HCT116 (cell line): ENCODE measurements around the gene SND1.

Source experiments
- POLR2A ChIP-seq: IDR thresholded peaks from 2 replicates; pipeline ENCODE4 v1.7.0; 2011; ENCODE audit warnings: borderline replicate concordance; ENCODE audit not compliant: insufficient read depth, insufficient read length; ENCODE audit errors: extremely low read depth
- POLR2AphosphoS5 ChIP-seq: IDR thresholded peaks from 2 replicates; pipeline ENCODE4 v1.6.1; 2011; ENCODE audit warnings: mild to moderate bottlenecking, low read depth, low read length, moderate library complexity
- RAD21 ChIP-seq: IDR thresholded peaks from 2 replicates; pipeline ENCODE4 v1.6.1; 2012; ENCODE audit warnings: low read depth, mild to moderate bottlenecking
- SRF ChIP-seq: IDR thresholded peaks from 2 replicates; pipeline ENCODE4 v1.6.1; 2012; ENCODE audit warnings: low read depth
- YY1 ChIP-seq: IDR thresholded peaks from 2 replicates; pipeline ENCODE4 v1.6.1; 2011; ENCODE audit warnings: low read length, low read depth, moderate library complexity, mild to moderate bottlenecking; ENCODE audit not compliant: insufficient replicate concordance; ENCODE audit errors: extremely low read depth
- TF ChIP-seq, protein P1 (sequence below), 3 experiments: fragments of 200-600 bp in 1 of 3; sonication (generic) in 1 of 3; IDR thresholded peaks in 2 of 3; conservative IDR thresholded peaks in 1 of 3; 2 replicates each; pipeline ENCODE4 v1.5.1; 2012 to 2017; ENCODE audit warnings: low read depth in 2 of 3, low read length in 2 of 3, antibody characterized with exemption in 1 of 3, borderline replicate concordance in 1 of 3, control low read depth in 1 of 3, mild to moderate bottlenecking in 1 of 3, mixed read lengths in 1 of 3, mixed run types in 1 of 3, moderate library complexity in 1 of 3; ENCODE audit not compliant: insufficient read depth in 1 of 3
- TF ChIP-seq, protein P2 (sequence below): IDR thresholded peaks from 2 replicates; pipeline ENCODE4 v1.6.1; 2012
- TF ChIP-seq, protein P3 (sequence below): IDR thresholded peaks from 2 replicates; pipeline ENCODE4 v1.6.1; 2012; ENCODE audit warnings: low read depth

DNA sequence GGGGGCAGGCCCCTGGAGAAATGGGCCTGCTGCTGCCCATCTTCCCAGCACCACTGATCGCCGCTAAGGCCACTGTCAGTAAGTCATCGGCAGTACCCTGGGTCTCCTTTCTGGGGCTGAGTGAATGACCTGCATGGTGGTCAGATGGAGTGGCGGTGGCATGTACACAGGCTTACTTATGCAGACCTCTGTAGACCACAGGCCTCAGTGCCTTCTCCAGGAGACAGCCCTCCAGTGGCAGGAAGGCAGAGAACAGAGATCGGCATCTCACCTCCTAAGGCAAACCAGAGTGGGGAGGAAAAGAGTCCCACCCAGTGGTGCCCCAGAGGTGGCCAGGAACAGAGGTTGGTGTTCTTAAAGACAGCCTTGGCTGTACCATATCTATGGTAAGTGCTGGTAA, 402.0 kb downstream of the SND1 start:
- TF ChIP-seq YY1: no peak
- TF ChIP-seq, protein P1, sequence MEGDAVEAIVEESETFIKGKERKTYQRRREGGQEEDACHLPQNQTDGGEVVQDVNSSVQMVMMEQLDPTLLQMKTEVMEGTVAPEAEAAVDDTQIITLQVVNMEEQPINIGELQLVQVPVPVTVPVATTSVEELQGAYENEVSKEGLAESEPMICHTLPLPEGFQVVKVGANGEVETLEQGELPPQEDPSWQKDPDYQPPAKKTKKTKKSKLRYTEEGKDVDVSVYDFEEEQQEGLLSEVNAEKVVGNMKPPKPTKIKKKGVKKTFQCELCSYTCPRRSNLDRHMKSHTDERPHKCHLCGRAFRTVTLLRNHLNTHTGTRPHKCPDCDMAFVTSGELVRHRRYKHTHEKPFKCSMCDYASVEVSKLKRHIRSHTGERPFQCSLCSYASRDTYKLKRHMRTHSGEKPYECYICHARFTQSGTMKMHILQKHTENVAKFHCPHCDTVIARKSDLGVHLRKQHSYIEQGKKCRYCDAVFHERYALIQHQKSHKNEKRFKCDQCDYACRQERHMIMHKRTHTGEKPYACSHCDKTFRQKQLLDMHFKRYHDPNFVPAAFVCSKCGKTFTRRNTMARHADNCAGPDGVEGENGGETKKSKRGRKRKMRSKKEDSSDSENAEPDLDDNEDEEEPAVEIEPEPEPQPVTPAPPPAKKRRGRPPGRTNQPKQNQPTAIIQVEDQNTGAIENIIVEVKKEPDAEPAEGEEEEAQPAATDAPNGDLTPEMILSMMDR (IDR thresholded peaks at IDR 0.05 in 2 of 3, conservative IDR thresholded peaks at IDR 0.05 in 1 of 3; ENCODE audit: borderline replicate concordance in 1 of 3, insufficient read depth in 1 of 3, low read depth in 2 of 3, low read length in 2 of 3): no peak
- TF ChIP-seq POLR2A: no peak
- no peak for TF ChIP-seq SRF
- no peak for TF ChIP-seq POLR2AphosphoS5
- TF ChIP-seq, protein P2, sequence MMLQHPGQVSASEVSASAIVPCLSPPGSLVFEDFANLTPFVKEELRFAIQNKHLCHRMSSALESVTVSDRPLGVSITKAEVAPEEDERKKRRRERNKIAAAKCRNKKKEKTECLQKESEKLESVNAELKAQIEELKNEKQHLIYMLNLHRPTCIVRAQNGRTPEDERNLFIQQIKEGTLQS: no peak
- TF ChIP-seq, protein P3, sequence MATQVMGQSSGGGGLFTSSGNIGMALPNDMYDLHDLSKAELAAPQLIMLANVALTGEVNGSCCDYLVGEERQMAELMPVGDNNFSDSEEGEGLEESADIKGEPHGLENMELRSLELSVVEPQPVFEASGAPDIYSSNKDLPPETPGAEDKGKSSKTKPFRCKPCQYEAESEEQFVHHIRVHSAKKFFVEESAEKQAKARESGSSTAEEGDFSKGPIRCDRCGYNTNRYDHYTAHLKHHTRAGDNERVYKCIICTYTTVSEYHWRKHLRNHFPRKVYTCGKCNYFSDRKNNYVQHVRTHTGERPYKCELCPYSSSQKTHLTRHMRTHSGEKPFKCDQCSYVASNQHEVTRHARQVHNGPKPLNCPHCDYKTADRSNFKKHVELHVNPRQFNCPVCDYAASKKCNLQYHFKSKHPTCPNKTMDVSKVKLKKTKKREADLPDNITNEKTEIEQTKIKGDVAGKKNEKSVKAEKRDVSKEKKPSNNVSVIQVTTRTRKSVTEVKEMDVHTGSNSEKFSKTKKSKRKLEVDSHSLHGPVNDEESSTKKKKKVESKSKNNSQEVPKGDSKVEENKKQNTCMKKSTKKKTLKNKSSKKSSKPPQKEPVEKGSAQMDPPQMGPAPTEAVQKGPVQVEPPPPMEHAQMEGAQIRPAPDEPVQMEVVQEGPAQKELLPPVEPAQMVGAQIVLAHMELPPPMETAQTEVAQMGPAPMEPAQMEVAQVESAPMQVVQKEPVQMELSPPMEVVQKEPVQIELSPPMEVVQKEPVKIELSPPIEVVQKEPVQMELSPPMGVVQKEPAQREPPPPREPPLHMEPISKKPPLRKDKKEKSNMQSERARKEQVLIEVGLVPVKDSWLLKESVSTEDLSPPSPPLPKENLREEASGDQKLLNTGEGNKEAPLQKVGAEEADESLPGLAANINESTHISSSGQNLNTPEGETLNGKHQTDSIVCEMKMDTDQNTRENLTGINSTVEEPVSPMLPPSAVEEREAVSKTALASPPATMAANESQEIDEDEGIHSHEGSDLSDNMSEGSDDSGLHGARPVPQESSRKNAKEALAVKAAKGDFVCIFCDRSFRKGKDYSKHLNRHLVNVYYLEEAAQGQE: no peak
- no peak for TF ChIP-seq RAD21
